Rectal smooth muscle tissue (tissue), 1 donor: ENCODE data around the gene BNIP5.

ENCODE experiments used
- H3K27ac ChIP-seq: one replicate; pipeline ENCODE4 v1.7.0; 2013; ENCODE audit warnings: low read depth, low read length, inconsistent platforms
- H3K27me3 ChIP-seq: one replicate; pipeline ENCODE4 v1.7.0; 2013; ENCODE audit warnings: low read length; ENCODE audit not compliant: control insufficient read depth, insufficient read depth
- H3K36me3 ChIP-seq: one replicate; pipeline ENCODE4 v1.7.0; 2013; ENCODE audit warnings: low read length; ENCODE audit not compliant: control insufficient read depth, insufficient read depth
- H3K4me1 ChIP-seq: one replicate; pipeline ENCODE4 v1.7.0; 2013; ENCODE audit warnings: low read length; ENCODE audit not compliant: control insufficient read depth, insufficient read depth
- H3K4me3 ChIP-seq: one replicate; pipeline ENCODE4 v1.7.0; 2013; ENCODE audit warnings: low read length
- H3K9ac ChIP-seq: one replicate; pipeline ENCODE4 v1.7.0; 2013; ENCODE audit warnings: low read length

BNIP5 gene

GRCh38 chr6:36335465-36336207 lies 1.1 kb downstream of the BNIP5 start:
- H3K4me1 ChIP-seq: no peaks in the 10 kb centered on the region
- no peak overlapping the region for H3K27ac ChIP-seq
- no peak overlapping the region for H3K9ac ChIP-seq
- peak overlapping the region; percentile 33 for H3K4me3 ChIP-seq
- H3K36me3 ChIP-seq: no peaks in the 10 kb centered on the region
- H3K27me3 ChIP-seq: peaks cover 3% of the 10 kb centered on the region

GRCh38 chr6:36334832-36335459 lies 1.7 kb downstream of the BNIP5 start:
- H3K4me1 ChIP-seq: no peaks in the 10 kb centered on the region
- no peak overlapping the region for H3K27ac ChIP-seq
- no peaks in the 10 kb centered on the region for H3K27me3 ChIP-seq
- H3K36me3 ChIP-seq: no peaks in the 10 kb centered on the region
- no peak overlapping the region for H3K9ac ChIP-seq
- peak overlapping the region; percentile 44 for H3K4me3 ChIP-seq

GRCh38 chr6:36333931-36334725 lies 2.6 kb downstream of the BNIP5 start:
- no peaks in the 10 kb centered on the region for H3K4me1 ChIP-seq
- H3K9ac ChIP-seq: no peak overlapping the region
- H3K27ac ChIP-seq: no peak overlapping the region
- no peaks in the 10 kb centered on the region for H3K27me3 ChIP-seq
- H3K4me3 ChIP-seq: peak overlapping the region; percentile 44
- H3K36me3 ChIP-seq: no peaks in the 10 kb centered on the region

- H3K27ac ChIP-seq: no peak overlapping the region
- H3K36me3 ChIP-seq: no peaks in the 10 kb centered on the region
- H3K4me3 ChIP-seq: no peak overlapping the region
- no peaks in the 10 kb centered on the region for H3K27me3 ChIP-seq
- H3K9ac ChIP-seq: no peak overlapping the region
- H3K4me1 ChIP-seq: no peaks in the 10 kb centered on the region
Observed at GRCh38 chr6:36333171-36333895, 3.4 kb downstream of the BNIP5 start.

- H3K4me1 ChIP-seq: no peaks in the 10 kb centered on the region
- H3K4me3 ChIP-seq: no peak overlapping the region
- H3K27me3 ChIP-seq: no peaks in the 10 kb centered on the region
- H3K36me3 ChIP-seq: no peaks in the 10 kb centered on the region
- H3K27ac ChIP-seq: no peak overlapping the region
- no peak overlapping the region for H3K9ac ChIP-seq
Observed at GRCh38 chr6:36331381-36331780, 5.3 kb downstream of the BNIP5 start.

GRCh38 chr6:36330366-36330765 lies 6.3 kb downstream of the BNIP5 start:
- no peaks in the 10 kb centered on the region for H3K27me3 ChIP-seq
- H3K36me3 ChIP-seq: no peaks in the 10 kb centered on the region
- no peaks in the 10 kb centered on the region for H3K4me1 ChIP-seq
- no peak overlapping the region for H3K9ac ChIP-seq
- no peak overlapping the region for H3K4me3 ChIP-seq
- no peak overlapping the region for H3K27ac ChIP-seq

GRCh38 chr6:36329798-36330291 lies 6.8 kb downstream of the BNIP5 start:
- Histone ChIP-seq H3K9ac (no peak overlapping the region), H3K36me3 (no peaks in the 10 kb centered on the region), H3K4me3 (no peak overlapping the region), H3K4me1 (no peaks in the 10 kb centered on the region), H3K27ac (no peak overlapping the region), H3K27me3 (no peaks in the 10 kb centered on the region)

- Histone ChIP-seq H3K9ac (no peak overlapping the region), H3K27me3 (no peaks in the 10 kb centered on the region), H3K4me3 (no peak overlapping the region), H3K4me1 (no peaks in the 10 kb centered on the region), H3K36me3 (no peaks in the 10 kb centered on the region), H3K27ac (no peak overlapping the region)
Observed at GRCh38 chr6:36328600-36328999, 8.1 kb downstream of the BNIP5 start.

- H3K4me3 ChIP-seq: no peak overlapping the region
- H3K36me3 ChIP-seq: no peaks in the 10 kb centered on the region
- no peak overlapping the region for H3K27ac ChIP-seq
- H3K4me1 ChIP-seq: no peaks in the 10 kb centered on the region
- no peaks in the 10 kb centered on the region for H3K27me3 ChIP-seq
- H3K9ac ChIP-seq: no peak overlapping the region
Observed at GRCh38 chr6:36327919-36328236, 8.8 kb downstream of the BNIP5 start.

GRCh38 chr6:36327226-36327918 lies 9.3 kb downstream of the BNIP5 start:
- no peak overlapping the region for H3K27ac ChIP-seq
- H3K9ac ChIP-seq: no peak overlapping the region
- no peak overlapping the region for H3K4me3 ChIP-seq
- no peaks in the 10 kb centered on the region for H3K27me3 ChIP-seq
- no peaks in the 10 kb centered on the region for H3K36me3 ChIP-seq
- H3K4me1 ChIP-seq: no peaks in the 10 kb centered on the region

- H3K4me3 ChIP-seq: no peak overlapping the region
- H3K4me1 ChIP-seq: no peaks in the 10 kb centered on the region
- no peak overlapping the region for H3K27ac ChIP-seq
- H3K9ac ChIP-seq: no peak overlapping the region
- H3K27me3 ChIP-seq: no peaks in the 10 kb centered on the region
- no peaks in the 10 kb centered on the region for H3K36me3 ChIP-seq
Observed at GRCh38 chr6:36326356-36326995, 10.2 kb downstream of the BNIP5 start.
